GM12801 (cell line): Measurements from ENCODE around the gene HIF1A.

Experiments
- TF ChIP-seq, protein P1 (sequence below): IDR thresholded peaks from one replicate; pipeline ENCODE4 v1.5.1; 2011; ENCODE audit warnings: control low read depth; ENCODE audit not compliant: insufficient read length; ENCODE audit errors: extremely low read depth

Gene HIF1A

DNA sequence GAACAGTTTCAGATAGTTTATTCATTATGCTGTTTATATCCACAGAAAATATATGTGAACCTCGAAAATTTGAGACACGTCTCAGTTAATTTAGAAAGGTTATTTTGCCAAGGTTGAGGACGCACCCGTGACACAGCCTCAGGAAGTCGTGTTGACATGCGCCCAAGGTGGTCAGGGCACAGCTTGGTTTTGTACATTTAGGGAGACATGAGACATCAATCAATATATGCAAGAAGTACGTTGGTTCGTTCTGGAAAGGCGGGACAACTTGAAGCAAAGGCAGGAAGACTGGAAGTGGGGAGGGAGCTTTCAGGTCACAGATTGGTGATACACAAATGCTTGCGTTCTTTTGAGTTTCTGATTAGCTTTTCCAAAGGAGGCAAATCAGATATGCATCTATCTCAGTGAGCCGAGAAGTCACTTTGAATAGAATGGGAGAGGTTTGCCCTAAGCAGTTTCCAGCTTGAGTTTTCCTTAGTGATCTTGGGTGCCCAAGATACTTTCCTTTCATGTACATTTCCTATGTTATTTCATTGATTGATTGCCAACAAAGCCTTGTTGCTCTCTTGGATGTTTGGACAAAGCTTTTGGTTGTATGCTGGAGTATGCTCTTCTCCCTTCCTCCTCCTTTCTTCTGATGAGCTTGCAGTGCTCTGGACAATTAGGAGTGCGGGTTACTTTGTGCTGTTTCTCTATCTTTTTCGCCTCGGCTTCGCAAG lies 70.1 kb downstream of the HIF1A start:
- TF ChIP-seq, protein P1, sequence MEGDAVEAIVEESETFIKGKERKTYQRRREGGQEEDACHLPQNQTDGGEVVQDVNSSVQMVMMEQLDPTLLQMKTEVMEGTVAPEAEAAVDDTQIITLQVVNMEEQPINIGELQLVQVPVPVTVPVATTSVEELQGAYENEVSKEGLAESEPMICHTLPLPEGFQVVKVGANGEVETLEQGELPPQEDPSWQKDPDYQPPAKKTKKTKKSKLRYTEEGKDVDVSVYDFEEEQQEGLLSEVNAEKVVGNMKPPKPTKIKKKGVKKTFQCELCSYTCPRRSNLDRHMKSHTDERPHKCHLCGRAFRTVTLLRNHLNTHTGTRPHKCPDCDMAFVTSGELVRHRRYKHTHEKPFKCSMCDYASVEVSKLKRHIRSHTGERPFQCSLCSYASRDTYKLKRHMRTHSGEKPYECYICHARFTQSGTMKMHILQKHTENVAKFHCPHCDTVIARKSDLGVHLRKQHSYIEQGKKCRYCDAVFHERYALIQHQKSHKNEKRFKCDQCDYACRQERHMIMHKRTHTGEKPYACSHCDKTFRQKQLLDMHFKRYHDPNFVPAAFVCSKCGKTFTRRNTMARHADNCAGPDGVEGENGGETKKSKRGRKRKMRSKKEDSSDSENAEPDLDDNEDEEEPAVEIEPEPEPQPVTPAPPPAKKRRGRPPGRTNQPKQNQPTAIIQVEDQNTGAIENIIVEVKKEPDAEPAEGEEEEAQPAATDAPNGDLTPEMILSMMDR: no peak

DNA sequence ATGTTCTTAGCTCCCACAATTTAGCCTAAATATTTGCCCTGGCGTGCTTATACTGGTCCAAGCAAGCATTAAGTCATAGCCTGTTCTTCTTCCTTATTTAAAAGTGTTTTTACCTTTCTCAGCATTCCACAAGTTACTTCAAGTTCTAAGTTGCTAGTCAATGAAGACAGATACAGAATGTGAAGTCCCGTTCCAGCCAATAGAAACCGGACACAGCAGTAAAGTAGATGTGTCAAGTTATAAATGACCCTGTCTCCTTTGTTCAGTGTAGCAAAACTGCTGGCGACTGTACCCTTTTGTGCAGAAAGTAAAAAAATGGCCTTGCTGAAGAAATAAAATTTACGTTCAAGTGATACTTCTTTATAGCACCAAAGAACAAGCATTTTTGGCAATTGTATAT lies 70.8 kb downstream of the HIF1A start:
- TF ChIP-seq, protein P1: no peak

DNA sequence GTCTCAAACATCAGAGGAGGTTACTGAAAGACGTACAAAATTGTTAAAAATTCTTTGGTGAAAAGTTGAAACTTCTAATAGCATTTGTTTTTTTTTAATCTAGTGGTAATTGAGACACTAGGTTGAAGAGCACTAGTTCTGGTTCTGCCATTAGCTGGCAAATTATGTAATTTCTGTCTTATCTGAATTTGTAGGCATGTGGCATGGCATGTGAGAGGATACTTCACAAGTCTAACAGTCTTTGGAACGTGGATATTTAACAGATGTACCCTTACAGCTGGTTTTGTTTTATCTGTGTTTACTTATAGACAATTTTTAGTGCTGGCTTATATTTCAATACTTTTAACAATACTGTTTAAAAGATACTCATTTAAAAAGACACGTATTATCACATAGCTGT lies 72.9 kb downstream of the HIF1A start:
- TF ChIP-seq, protein P1: no peak

DNA sequence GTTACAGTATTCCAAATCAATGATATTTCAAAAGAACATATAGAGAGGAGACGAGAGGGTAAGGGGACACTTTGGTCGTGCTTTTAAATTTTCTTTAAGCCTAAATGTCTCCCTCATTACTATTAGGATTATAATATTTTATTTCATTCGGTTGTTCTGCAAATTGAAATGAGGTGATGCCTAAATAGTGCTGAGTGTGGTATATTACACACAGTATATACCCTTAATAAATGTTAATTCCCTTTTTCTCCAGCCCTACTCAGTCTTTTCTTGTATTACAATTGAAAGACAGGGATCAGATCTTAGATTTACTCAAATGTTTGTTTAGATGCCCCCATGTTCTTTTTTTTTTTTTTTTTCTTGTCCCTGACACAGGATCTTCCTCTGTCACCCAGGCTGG lies 74.6 kb downstream of the HIF1A start:
- TF ChIP-seq, protein P1: no peak

DNA sequence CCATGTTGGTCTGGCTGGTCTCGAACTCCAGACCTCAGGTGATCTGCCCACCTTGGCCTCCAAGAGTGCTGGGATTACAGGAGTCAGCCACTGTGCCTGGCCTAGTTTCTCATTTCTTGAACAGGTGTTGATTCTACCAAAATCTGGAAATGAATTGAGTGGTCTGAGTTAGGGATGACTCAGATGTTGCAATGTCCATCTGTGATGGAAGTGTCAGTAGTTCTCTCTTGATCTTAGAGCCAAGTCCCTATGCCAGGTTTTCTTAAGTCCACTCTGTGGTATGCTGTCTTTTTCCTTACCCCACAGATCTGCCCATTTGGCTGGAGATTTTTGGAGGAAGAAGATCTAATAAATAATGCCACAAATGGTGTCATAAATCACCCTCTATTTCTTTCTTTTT lies 79.5 kb downstream of the HIF1A start:
- TF ChIP-seq, protein P1: no peak

DNA sequence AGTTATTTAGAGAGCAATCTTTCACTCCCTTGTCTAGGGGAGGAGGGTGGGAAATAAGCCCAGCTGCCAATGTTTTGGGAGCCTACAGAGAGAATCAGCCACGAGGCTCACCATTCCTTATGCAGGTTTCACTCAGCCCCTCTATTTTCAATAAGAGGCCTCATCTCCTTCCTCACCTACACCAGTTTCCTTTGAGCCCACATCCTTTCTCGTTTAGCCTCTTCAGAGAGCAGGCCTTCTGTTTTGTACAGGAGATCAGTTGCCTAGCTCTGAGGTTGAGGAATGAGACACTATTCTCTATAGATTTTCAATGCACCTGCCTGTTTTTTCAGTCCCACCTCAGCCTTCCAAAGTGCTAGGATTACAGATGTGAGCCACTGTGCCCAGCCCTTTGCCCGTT lies 84.8 kb downstream of the HIF1A start:
- TF ChIP-seq, protein P1: no peak

DNA sequence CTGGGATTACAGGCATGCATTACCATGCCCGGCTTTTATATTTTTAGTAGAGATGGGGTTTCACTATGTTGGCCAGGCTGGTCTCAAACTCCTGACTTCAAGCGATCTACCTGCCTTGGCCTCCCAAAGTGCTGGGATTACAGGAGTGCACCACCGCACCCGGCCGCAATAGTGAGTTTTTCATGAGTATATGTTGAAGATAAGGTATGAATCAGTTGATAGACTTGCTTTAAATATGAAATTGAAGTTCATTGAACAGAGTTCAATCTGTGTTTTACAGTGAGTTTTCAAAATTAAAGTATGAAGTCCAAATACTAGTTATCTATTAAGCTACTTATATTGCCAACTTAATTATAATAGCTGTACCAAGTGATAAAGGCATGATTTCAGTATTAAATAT lies 102.0 kb downstream of the HIF1A start:
- TF ChIP-seq, protein P1: no peak
